Tibial artery (tissue), 4 donors: ENCODE data around the gene PCNX3.
A peak's percentile ranks its signal among the peaks of the same experiment; 100 is the strongest.

ENCODE experiments used
- DNase-seq, 2 donors: peaks; one replicate each; pipeline ENCODE4 v3.0.0-alpha.2; 2019
- H3K27ac ChIP-seq, 2 donors: fragments of 200-600 bp; sonication (generic) in 1 of 2; 1 replicate in 1 of 2; 2 replicates in 1 of 2; pipeline ENCODE4 v1.5.1; 2018 to 2019; ENCODE audit warnings: mild to moderate bottlenecking in 1 of 2
- H3K27me3 ChIP-seq, 2 donors: fragments of 200-600 bp; sonication (generic) in 1 of 2; one replicate each; pipeline versions ENCODE4 v1.5.1 to v1.6.0; 2016 to 2019
- H3K36me3 ChIP-seq, 3 donors: fragments of 200-600 bp; sonication (generic) in 2 of 3; one replicate each; pipeline ENCODE4 v1.5.1; 2016 to 2019; ENCODE audit warnings: mild to moderate bottlenecking in 2 of 3
- H3K4me1 ChIP-seq, 4 donors: fragments of 200-600 bp; sonication (generic) in 2 of 4; 1 replicate in 3 of 4; 2 replicates in 1 of 4; pipeline ENCODE4 v1.5.1; 2016 to 2019
- H3K4me3 ChIP-seq, 2 donors: fragments of 200-600 bp; sonication (generic) in 1 of 2; 1 replicate in 1 of 2; 2 replicates in 1 of 2; pipeline ENCODE4 v1.5.1; 2018 to 2019; ENCODE audit warnings: mild to moderate bottlenecking in 2 of 2
- H3K9me3 ChIP-seq, 3 donors: fragments of 200-600 bp; sonication (generic) in 1 of 3; one replicate each; pipeline ENCODE4 v1.5.1; 2016 to 2019
- CTCF ChIP-seq, 2 experiments: fragments of 200-600 bp in 1 of 2; fragments of 450-650 bp in 1 of 2; IDR thresholded peaks; one replicate each; pipeline ENCODE4 v1.5.1; 2017 to 2019; ENCODE audit warnings: antibody characterized with exemption in 2 of 2, mild to moderate bottlenecking in 1 of 2, moderate library complexity in 1 of 2
- intact Hi-C: fragments of 100-400 bp; cut with DNase I; formaldehyde crosslinking; loops from one replicate; pipeline ENCODE4 v1.15.0; 2023; ENCODE audit warnings: low total_unique reads

PCNX3 gene

GRCh38 chr11:65595543-65596281, 19.9 kb upstream of the PCNX3 start, which contains the start of gene KCNK7:
TSS of gene KCNK7 (minus strand) at chr11:65595800. CDS start at chr11:65595772, 28 bp downstream.
- Histone ChIP-seq H3K9me3 (no peaks in the 10 kb centered on the region), H3K4me3 (no peak within 1 kb of the TSS), H3K27ac (peak within 1 kb of the TSS in 1 of 2 donors; percentile 16), H3K27me3 (no peaks in the 10 kb centered on the region), H3K4me1 (peaks cover 0 to 21% (median 12%) of the 10 kb centered on the region in 4 donors), H3K36me3 (peaks cover 33 to 71% (median 64%) of the 10 kb centered on the region in 3 donors)
- intact Hi-C loops, result no loop called here
- DNase-seq, result no peak
- no peak for TF ChIP-seq CTCF (IDR thresholded peaks at IDR 0.05)

- TF ChIP-seq CTCF (IDR thresholded peaks at IDR 0.05), result no peak
- H3K4me3 ChIP-seq, result no peak overlapping the region
- peaks cover 0 to 21% (median 12%) of the 10 kb centered on the region in 4 donors for H3K4me1 ChIP-seq
- no peak overlapping the region for H3K27ac ChIP-seq
- DNase-seq, result no peak
- no peaks in the 10 kb centered on the region for H3K27me3 ChIP-seq
- no peaks in the 10 kb centered on the region for H3K9me3 ChIP-seq
- peaks cover 25 to 71% (median 62%) of the 10 kb centered on the region in 3 donors for H3K36me3 ChIP-seq
- intact Hi-C loops, result no loop called here
Observed at GRCh38 chr11:65596520-65596919, 19.1 kb upstream of the PCNX3 start.

- H3K36me3 ChIP-seq, result peaks cover 17 to 71% (median 55%) of the 10 kb centered on the region in 3 donors
- TF ChIP-seq CTCF (IDR thresholded peaks at IDR 0.05), result no peak
- no peaks in the 10 kb centered on the region for H3K27me3 ChIP-seq
- DNase-seq, result peak in 1 of 2 donors; percentile 63
- intact Hi-C loops, result no loop called here
- H3K4me1 ChIP-seq, result peaks cover 0 to 16% (median 8%) of the 10 kb centered on the region in 4 donors
- H3K9me3 ChIP-seq, result no peaks in the 10 kb centered on the region
- no peak overlapping the region for H3K27ac ChIP-seq
- H3K4me3 ChIP-seq, result no peak overlapping the region
Observed at GRCh38 chr11:65598258-65598699, 17.3 kb upstream of the PCNX3 start.

- no peak for TF ChIP-seq CTCF (IDR thresholded peaks at IDR 0.05)
- Histone ChIP-seq H3K27me3 (no peaks in the 10 kb centered on the region), H3K9me3 (no peaks in the 10 kb centered on the region), H3K4me1 (peaks cover 0 to 7% (median 0%) of the 10 kb centered on the region in 4 donors), H3K4me3 (no peak overlapping the region), H3K27ac (no peak overlapping the region), H3K36me3 (peaks cover 19 to 78% (median 62%) of the 10 kb centered on the region in 3 donors)
- intact Hi-C loops, result no loop called here
- peak in 1 of 2 donors; percentile 66 for DNase-seq
Observed at GRCh38 chr11:65599216-65599954, 16.2 kb upstream of the PCNX3 start.

- peak in 1 of 2 donors; percentile 61 for DNase-seq
- Histone ChIP-seq H3K9me3 (no peaks in the 10 kb centered on the region), H3K27me3 (no peaks in the 10 kb centered on the region), H3K4me3 (no peak overlapping the region), H3K4me1 (peaks cover 0 to 7% (median 0%) of the 10 kb centered on the region in 4 donors), H3K36me3 (peaks cover 24 to 83% (median 67%) of the 10 kb centered on the region in 3 donors), H3K27ac (no peak overlapping the region)
- intact Hi-C loops, result no loop called here
- no peak for TF ChIP-seq CTCF (IDR thresholded peaks at IDR 0.05)
Observed at GRCh38 chr11:65599955-65600246, 15.7 kb upstream of the PCNX3 start.
